GM23338 (cell line): ENCODE measurements around the gene SCAND1.

ENCODE experiments used
- CREB1 ChIP-seq: fragments of 250-450 bp; sonication (Bioruptor Pico); IDR thresholded peaks from 2 replicates; pipeline ENCODE4 v1.5.0; 2020; ENCODE audit warnings: low read depth, mild to moderate bottlenecking, moderate library complexity
- EZH2 ChIP-seq: fragments of 200-600 bp; sonication (generic); IDR thresholded peaks from one replicate; pipeline ENCODE4 v1.8.0; 2017; ENCODE audit warnings: antibody characterized with exemption, mild to moderate bottlenecking, low read depth; ENCODE audit not compliant: unreplicated experiment
- EZH2phosphoT487 ChIP-seq: fragments of 200-600 bp; sonication (generic); IDR thresholded peaks from one replicate; pipeline ENCODE4 v1.8.1; 2018; ENCODE audit warnings: antibody characterized with exemption; ENCODE audit not compliant: unreplicated experiment
- NANOG ChIP-seq: IDR thresholded peaks from 2 replicates; pipeline ENCODE4 v1.6.1; 2016; ENCODE audit warnings: antibody characterized with exemption, borderline replicate concordance
- POLR2AphosphoS5 ChIP-seq: IDR thresholded peaks from 2 replicates; pipeline ENCODE4 v1.6.1; 2016; ENCODE audit warnings: antibody characterized with exemption, low read depth
- ZNF331 ChIP-seq: fragments of 250-450 bp; sonication (Bioruptor Pico); IDR thresholded peaks from 2 replicates; pipeline ENCODE4 v1.5.0; 2020; ENCODE audit warnings: low read depth, mild to moderate bottlenecking, moderate library complexity
- TF ChIP-seq, protein P1 (sequence below), 2 experiments: fragments of 200-600 bp in 1 of 2; sonication (generic) in 1 of 2; conservative IDR thresholded peaks; 2 replicates each; pipeline versions ENCODE4 v1.5.1 to v1.6.1; 2016 to 2017; ENCODE audit warnings: antibody characterized with exemption in 2 of 2, low read depth in 2 of 2, mild to moderate bottlenecking in 2 of 2, moderate library complexity in 1 of 2
- TF ChIP-seq, protein P2 (sequence below): IDR thresholded peaks from one replicate; pipeline ENCODE4 v1.6.1; 2018; ENCODE audit warnings: antibody characterized with exemption; ENCODE audit not compliant: unreplicated experiment

DNA sequence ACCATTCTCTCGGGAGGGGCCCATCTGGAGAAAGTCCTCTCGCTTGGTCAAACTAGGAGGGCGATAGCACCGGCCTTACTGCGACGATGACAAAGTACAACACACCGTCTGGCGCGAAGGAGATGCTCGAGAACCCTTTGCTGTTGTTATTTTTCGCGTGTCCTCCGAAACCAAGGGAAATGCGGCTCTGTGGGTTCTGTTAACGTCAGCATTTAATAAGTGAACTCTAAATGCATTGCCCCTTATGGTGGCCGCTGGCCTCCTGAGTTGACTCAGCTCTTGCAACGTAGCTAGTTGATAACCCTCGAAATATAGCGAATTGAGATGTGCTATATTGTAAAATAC lies 577 bp upstream of the SCAND1 start:
- TF ChIP-seq, protein P1, sequence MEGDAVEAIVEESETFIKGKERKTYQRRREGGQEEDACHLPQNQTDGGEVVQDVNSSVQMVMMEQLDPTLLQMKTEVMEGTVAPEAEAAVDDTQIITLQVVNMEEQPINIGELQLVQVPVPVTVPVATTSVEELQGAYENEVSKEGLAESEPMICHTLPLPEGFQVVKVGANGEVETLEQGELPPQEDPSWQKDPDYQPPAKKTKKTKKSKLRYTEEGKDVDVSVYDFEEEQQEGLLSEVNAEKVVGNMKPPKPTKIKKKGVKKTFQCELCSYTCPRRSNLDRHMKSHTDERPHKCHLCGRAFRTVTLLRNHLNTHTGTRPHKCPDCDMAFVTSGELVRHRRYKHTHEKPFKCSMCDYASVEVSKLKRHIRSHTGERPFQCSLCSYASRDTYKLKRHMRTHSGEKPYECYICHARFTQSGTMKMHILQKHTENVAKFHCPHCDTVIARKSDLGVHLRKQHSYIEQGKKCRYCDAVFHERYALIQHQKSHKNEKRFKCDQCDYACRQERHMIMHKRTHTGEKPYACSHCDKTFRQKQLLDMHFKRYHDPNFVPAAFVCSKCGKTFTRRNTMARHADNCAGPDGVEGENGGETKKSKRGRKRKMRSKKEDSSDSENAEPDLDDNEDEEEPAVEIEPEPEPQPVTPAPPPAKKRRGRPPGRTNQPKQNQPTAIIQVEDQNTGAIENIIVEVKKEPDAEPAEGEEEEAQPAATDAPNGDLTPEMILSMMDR (conservative IDR thresholded peaks at IDR 0.05; ENCODE audit: low read depth in 2 of 2) = no peak
- TF ChIP-seq POLR2AphosphoS5 (no peak), EZH2 (no peak), NANOG (no peak), EZH2phosphoT487 (no peak), ZNF331 (no peak), CREB1 (CRISPR knock-in tag) (no peak)
- TF ChIP-seq, protein P2, sequence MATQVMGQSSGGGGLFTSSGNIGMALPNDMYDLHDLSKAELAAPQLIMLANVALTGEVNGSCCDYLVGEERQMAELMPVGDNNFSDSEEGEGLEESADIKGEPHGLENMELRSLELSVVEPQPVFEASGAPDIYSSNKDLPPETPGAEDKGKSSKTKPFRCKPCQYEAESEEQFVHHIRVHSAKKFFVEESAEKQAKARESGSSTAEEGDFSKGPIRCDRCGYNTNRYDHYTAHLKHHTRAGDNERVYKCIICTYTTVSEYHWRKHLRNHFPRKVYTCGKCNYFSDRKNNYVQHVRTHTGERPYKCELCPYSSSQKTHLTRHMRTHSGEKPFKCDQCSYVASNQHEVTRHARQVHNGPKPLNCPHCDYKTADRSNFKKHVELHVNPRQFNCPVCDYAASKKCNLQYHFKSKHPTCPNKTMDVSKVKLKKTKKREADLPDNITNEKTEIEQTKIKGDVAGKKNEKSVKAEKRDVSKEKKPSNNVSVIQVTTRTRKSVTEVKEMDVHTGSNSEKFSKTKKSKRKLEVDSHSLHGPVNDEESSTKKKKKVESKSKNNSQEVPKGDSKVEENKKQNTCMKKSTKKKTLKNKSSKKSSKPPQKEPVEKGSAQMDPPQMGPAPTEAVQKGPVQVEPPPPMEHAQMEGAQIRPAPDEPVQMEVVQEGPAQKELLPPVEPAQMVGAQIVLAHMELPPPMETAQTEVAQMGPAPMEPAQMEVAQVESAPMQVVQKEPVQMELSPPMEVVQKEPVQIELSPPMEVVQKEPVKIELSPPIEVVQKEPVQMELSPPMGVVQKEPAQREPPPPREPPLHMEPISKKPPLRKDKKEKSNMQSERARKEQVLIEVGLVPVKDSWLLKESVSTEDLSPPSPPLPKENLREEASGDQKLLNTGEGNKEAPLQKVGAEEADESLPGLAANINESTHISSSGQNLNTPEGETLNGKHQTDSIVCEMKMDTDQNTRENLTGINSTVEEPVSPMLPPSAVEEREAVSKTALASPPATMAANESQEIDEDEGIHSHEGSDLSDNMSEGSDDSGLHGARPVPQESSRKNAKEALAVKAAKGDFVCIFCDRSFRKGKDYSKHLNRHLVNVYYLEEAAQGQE = no peak
